Measurements from ENCODE around the gene UBLCP1.

The UBLCP1 gene

GRCh38 chr5:159273923-159274322 lies 10.8 kb downstream of the UBLCP1 start:
- DNase-seq (ENCODE audit: low read depth in 1 of 2, low spot score in 1 of 2): no peak
- Histone ChIP-seq H3K27me3 (ENCODE audit: insufficient read depth, poor library complexity, severe bottlenecking) (no peaks in the 10 kb centered on the region), H3K4me3 (replicated peaks; ENCODE audit: insufficient read depth, low read length) (no peak overlapping the region), H3K27ac (replicated peaks) (no peak overlapping the region)
- TF ChIP-seq CTCF (IDR thresholded peaks at IDR 0.05; ENCODE audit: insufficient read depth, low read length): no peak
- no peak for TF ChIP-seq POLR2AphosphoS5 (IDR thresholded peaks at IDR 0.05; ENCODE audit: low read depth)
- no peak for TF ChIP-seq SPI1 (IDR thresholded peaks at IDR 0.05; ENCODE audit: borderline replicate concordance, low read depth)
- TF ChIP-seq, protein P1, sequence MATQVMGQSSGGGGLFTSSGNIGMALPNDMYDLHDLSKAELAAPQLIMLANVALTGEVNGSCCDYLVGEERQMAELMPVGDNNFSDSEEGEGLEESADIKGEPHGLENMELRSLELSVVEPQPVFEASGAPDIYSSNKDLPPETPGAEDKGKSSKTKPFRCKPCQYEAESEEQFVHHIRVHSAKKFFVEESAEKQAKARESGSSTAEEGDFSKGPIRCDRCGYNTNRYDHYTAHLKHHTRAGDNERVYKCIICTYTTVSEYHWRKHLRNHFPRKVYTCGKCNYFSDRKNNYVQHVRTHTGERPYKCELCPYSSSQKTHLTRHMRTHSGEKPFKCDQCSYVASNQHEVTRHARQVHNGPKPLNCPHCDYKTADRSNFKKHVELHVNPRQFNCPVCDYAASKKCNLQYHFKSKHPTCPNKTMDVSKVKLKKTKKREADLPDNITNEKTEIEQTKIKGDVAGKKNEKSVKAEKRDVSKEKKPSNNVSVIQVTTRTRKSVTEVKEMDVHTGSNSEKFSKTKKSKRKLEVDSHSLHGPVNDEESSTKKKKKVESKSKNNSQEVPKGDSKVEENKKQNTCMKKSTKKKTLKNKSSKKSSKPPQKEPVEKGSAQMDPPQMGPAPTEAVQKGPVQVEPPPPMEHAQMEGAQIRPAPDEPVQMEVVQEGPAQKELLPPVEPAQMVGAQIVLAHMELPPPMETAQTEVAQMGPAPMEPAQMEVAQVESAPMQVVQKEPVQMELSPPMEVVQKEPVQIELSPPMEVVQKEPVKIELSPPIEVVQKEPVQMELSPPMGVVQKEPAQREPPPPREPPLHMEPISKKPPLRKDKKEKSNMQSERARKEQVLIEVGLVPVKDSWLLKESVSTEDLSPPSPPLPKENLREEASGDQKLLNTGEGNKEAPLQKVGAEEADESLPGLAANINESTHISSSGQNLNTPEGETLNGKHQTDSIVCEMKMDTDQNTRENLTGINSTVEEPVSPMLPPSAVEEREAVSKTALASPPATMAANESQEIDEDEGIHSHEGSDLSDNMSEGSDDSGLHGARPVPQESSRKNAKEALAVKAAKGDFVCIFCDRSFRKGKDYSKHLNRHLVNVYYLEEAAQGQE (IDR thresholded peaks at IDR 0.05; ENCODE audit: insufficient replicate concordance, low read depth): no peak
- TF ChIP-seq GABPA (IDR thresholded peaks at IDR 0.05; ENCODE audit: low read depth): no peak

DNA sequence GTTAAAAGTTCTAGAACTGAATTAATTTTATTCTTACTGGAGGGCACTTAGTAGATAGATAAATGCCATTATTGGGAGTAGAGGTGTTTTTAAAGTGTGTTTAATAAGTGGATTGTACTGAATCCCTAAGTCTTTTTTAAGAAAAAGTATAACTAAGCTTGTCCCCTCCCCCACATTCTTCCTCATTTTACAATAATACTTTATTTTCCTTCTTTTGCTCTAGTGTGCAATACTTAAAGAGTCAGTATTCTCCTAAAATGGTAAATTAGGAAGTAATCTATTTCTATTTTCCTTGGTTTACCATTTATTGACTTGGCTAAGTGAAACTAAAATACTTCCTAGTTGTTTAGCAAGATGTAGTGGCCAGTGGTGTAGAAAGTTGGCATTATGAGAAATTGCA lies 11.6 kb downstream of the UBLCP1 start:
- no peak for DNase-seq (ENCODE audit: low read depth in 1 of 2, low spot score in 1 of 2)
- TF ChIP-seq POLR2AphosphoS5 (IDR thresholded peaks at IDR 0.05; ENCODE audit: low read depth): no peak
- H3K27ac ChIP-seq (replicated peaks): no peak overlapping the region
- no peaks in the 10 kb centered on the region for H3K27me3 ChIP-seq (ENCODE audit: insufficient read depth, poor library complexity, severe bottlenecking)
- H3K4me3 ChIP-seq (replicated peaks; ENCODE audit: insufficient read depth, low read length): no peak overlapping the region

DNA sequence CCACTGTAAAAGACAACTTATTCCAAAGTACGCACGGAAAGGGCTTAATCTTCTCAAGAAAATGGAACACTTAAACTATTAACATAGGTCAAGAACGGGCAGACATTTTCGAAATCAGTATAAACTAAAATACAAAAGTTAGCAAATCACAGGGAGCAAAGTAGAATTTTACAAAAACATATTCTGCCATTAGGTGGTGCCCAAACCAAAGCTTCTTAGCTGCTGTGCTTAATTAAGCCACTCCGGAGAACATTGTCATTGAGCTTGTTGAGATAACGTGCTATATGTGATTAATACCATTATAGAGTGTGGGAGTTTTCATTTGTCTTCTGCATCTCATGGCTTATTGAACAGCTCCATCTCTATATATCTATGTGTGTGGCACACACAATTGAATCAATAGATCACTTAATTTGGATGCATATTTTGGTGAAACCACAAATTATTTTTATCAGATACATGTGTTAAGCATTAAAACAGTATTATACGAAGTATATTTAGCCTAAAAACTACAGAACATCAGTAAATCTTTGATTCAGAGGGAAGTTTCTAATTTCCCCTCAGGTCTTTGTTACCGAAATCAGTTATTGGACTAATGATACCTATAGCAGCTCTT lies 23.4 kb downstream of the UBLCP1 start:
- no peak overlapping the region for H3K27ac ChIP-seq (replicated peaks)
- DNase-seq (ENCODE audit: low read depth in 1 of 2, low spot score in 1 of 2): peak in 1 of 2 experiments; percentile 37
- no peak overlapping the region for H3K4me3 ChIP-seq (replicated peaks; ENCODE audit: insufficient read depth, low read length)
- TF ChIP-seq GABPA (IDR thresholded peaks at IDR 0.05; ENCODE audit: low read depth) (no peak), POLR2AphosphoS5 (IDR thresholded peaks at IDR 0.05; ENCODE audit: low read depth) (no peak), CTCF (IDR thresholded peaks at IDR 0.05; ENCODE audit: insufficient read depth, low read length) (peak; percentile 1)
- TF ChIP-seq, protein P1 (IDR thresholded peaks at IDR 0.05; ENCODE audit: insufficient replicate concordance, low read depth): no peak
- H3K27me3 ChIP-seq (ENCODE audit: insufficient read depth, poor library complexity, severe bottlenecking): no peaks in the 10 kb centered on the region

DNA sequence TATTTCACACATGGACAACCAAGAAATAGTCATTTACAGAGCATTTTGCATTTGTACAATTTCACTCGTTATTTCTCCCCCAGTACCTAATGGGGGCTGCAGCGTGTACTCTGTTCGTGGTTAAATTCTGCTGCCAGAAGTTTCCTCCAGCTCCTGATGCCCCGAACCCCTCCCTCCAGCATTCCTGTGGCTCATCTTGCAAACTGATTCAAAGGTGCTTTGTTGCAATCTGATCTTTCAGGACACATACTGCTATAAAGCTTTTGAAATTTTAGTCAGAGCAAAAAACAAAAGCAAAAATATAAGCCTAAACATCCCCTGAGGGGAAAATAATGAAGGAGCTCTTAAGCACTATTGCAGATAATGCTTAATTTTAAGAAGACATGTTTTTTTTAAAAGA lies 27.7 kb downstream of the UBLCP1 start:
- H3K27me3 ChIP-seq (ENCODE audit: insufficient read depth, poor library complexity, severe bottlenecking): no peaks in the 10 kb centered on the region
- no peak overlapping the region for H3K4me3 ChIP-seq (replicated peaks; ENCODE audit: insufficient read depth, low read length)
- no peak for TF ChIP-seq CTCF (IDR thresholded peaks at IDR 0.05; ENCODE audit: insufficient read depth, low read length)
- no peak for TF ChIP-seq SPI1 (IDR thresholded peaks at IDR 0.05; ENCODE audit: borderline replicate concordance, low read depth)
- TF ChIP-seq, protein P1 (IDR thresholded peaks at IDR 0.05; ENCODE audit: insufficient replicate concordance, low read depth): no peak
- no peak for TF ChIP-seq GABPA (IDR thresholded peaks at IDR 0.05; ENCODE audit: low read depth)
- no peak for TF ChIP-seq POLR2AphosphoS5 (IDR thresholded peaks at IDR 0.05; ENCODE audit: low read depth)
- no peak overlapping the region for H3K27ac ChIP-seq (replicated peaks)
- DNase-seq (ENCODE audit: low read depth in 1 of 2, low spot score in 1 of 2): no peak
